ENCODE measurements around the gene GGT1.
"Not testable (repeated sequence)": the region's sequence is repeated elsewhere in the genome, so short reads cannot be mapped to it uniquely, and the experiment has no call there.

GGT1 gene

DNA sequence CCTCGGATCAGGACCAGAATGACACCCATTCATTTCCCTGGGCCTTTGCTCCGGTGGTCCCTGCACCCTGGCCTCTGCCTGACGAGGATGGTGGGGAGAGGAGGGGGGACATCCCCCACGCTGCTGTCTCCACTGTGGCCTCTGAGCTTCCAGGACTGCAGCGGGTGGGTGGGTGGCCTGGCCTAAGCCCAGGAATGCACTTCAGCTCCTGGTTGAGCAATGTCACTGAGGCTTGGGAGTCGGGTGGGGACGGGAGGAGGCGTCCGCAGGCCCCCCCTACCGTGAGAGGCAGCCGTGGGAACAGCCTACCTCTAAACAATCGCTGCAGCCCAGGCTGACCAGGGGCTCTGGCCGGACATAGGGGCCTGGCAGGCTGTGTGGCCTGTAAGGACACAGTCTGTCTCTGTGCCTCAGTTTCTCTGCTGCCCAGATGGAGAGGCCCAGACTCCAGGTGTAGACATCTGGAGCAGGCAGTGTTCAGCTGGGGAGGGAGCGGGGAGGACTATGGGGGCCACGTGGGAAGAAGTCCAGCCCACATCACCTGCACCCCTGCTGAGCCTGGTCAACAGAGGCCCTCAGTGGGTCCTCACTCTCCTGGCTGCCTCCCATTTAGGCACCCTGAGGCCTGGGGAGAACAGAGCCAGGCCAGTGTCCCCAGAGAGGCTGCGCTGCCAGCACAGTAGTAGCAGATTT is 28.6 kb downstream of the GGT1 start:
- not testable (repeated sequence) for H3K27ac ChIP-seq; DNase-seq (ENCODE audit: low read depth, low spot score)

DNA sequence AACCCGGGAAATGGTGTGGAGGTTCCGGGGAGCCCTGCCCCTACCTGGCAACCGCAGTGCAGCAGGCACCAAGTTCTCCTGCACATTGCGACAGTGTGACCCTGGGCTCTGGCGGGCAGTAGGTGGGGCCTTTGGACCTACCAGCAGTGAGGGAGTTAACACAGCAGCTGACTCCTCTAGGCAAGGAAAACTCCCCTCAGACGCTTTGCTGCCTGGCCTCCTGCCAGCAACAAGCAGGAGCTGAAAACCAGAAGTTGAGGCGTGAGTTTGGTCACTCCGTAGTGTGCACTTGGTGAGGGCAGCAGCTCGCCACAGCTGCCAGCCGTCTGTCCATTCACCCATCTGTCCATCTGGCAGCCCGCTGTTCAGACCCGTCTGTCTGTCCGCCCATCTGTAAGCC is 29.6 kb downstream of the GGT1 start:
- not testable (repeated sequence) for H3K27ac ChIP-seq; DNase-seq (ENCODE audit: low read depth, low spot score)

DNA sequence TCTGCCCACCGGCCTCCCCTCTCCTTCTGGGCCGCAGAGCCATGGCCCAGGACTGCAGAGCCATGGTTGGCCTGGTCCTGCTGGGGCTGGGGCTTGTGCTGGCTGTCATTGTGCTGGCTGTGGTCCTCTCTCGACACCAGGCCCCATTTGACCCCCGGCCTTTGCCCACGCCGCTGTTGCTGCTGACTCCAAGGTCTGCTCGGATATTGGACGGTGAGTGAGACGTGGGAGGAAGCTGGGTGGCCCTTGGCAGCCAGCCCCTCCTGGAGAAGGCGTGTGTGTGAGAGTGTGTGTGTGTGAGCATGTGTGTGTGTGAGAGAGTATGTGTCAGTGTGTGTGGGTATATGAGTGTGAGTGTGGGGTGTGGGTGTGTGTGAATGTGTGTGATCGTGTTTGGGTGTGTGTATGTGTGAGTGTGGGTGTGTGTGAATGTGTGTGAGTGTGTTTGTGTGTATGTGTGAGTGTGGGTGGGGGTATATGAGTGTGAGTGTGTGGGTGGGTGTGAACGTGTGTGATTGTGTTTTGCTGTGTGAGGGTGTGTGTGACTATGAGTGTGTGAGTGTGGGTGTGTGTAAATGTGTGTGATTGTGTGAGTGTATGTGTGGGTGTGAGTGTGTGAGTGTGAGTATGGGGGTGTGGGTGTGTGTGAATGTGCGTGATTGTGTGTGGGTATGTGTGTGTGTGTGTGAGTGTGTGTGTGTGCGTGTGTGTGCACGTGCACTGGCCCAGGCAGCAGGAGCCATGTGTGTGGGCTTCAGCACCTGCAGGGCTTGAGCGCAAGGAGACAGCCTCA is 30.4 kb downstream of the GGT1 start:
- not testable (repeated sequence) for H3K27ac ChIP-seq

DNA sequence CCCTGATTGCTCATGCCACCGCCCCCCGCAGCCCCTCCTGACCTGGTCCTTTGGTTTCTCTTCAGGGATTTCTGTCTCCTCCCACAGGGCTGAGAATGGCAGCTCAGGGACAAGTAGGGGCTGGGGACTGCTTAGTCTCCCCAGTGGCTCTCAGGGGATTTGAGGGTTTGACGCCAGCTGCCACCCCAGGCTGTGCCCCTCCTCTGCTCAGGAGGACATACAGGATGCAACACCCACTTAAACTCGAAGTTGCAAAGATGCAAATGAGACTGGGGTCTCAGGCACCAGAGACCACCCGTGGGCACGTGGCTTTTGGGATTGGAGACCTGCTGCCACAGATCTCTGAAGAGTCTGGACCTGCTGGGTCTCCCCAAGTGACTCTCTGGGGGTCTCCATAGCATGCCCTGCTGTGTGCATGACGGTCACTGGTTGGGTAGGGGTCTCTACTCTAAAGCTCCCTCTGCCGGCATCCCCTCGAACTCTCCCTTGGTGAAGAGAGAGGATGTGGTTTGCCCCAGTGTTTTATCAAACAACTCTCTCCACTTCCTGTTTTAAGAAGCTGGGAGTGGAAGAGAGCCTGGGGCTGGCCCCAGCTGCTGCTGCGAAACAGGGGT is 31.9 kb downstream of the GGT1 start:
- not testable (repeated sequence) for DNase-seq (ENCODE audit: low read depth, low spot score); H3K27ac ChIP-seq

More for the DNA sequence above, 30.4 kb downstream of the GGT1 start:
- DNase-seq (ENCODE audit: low read depth, low spot score), result not testable (repeated sequence)

DNA sequence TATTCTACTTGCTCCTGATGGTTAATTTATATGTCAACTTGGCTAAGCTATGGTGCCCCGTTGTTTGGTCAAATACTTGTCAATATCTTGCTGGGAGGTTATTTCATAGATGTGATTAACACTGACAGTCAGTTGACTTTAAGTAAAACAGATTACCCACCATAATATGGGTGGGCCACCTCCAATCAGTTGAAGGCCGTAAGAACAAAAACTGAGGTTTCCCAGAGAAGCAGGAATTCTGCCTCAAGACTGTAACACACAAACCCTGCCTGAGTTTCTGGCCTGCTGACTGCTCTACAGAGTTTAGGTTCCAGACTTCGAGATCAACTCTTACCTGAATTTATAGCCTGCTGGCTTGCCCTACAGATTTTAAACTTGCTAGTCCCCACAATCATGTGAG is 33.5 kb downstream of the GGT1 start:
- not testable (repeated sequence) for H3K27ac ChIP-seq; DNase-seq (ENCODE audit: low read depth, low spot score)

DNA sequence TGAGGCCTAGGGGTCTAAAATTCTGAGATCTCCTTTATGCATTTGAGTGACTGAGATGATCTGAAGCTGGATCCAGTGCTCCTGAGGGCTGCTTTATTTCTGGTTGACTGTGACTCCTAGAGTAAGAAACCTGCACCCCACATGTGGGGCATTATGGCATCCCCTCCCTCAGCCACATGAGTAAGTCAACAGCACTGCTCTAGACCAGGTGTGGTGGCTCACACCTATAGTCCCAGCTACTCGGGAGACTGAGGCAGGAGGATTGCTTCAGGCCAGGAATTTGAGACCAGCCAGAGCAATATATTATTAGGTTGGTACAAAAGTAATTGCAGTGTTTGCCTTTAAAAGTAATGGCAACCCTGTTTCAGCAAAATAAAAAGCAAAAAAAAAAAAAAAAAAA is 39.3 kb downstream of the GGT1 start:
- not testable (repeated sequence) for DNase-seq (ENCODE audit: low read depth, low spot score); H3K27ac ChIP-seq

DNA sequence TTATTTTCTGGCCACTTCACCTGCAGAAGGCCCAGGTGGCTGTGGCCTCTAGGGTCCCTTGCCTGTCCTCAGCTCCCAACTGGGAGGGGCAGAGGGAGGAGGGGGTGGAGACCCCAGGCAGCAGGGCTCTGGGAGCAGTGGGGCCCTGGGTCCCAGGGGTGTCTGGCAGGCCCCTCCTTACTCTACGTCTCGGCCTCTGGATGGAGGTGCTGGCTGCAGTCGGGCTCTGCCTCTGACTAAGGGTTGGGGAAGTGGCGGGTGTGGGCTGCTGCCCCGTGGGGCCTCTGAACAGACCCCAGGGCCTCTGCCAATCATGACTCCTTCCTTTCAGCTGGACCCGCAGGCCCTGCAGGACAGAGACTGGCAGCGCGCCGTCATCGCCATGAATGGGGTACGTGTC is 41.4 kb downstream of the GGT1 start:
- not testable (repeated sequence) for DNase-seq (ENCODE audit: low read depth, low spot score); H3K27ac ChIP-seq

DNA sequence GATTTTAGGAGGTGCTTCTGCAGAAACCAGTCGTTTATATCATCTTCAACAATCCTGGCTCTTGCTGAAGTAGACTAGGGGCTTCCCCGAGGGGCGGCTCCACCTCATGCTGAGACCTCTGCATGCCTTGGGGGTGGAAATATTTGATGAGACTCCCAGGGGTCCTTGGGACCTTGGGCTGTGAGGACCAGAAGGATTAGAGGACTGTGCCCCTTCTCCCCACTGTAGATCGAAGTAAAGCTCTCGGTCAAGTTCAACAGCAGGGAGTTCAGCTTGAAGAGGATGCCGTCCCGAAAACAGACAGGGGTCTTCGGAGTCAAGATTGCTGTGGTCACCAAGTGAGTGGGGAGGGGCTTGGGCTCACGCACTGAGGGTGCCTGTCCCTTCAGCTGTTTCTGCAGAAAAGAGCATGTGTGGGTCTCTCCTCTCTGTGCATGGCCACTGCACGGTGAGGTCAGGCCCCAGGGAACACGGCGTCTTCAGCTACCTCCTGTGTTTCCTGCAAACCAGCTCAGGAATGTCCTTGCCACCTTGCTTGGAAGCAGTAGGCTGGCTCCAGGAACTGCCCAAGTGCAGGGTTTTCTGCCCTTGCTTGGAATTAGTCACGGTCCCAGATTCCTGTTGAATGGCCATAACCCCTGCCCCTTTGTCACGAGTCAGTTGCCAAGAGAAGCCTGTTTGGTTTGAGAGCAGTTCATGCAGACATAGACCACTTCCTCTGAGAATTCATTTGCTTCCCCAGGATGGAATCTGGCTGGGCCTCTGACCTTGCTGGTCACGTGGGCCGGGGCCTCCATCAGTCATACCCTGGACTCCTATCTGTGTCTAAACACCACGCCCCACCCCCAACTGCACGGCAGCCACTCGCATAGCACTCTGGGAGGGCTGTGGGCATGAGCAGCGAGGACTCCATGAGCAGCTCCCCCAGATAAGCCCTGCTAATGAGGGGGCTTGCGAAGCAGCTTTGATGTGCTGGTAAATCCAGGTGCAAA is 42.7 kb downstream of the GGT1 start:
- not testable (repeated sequence) for H3K27ac ChIP-seq; DNase-seq (ENCODE audit: low read depth, low spot score)

DNA sequence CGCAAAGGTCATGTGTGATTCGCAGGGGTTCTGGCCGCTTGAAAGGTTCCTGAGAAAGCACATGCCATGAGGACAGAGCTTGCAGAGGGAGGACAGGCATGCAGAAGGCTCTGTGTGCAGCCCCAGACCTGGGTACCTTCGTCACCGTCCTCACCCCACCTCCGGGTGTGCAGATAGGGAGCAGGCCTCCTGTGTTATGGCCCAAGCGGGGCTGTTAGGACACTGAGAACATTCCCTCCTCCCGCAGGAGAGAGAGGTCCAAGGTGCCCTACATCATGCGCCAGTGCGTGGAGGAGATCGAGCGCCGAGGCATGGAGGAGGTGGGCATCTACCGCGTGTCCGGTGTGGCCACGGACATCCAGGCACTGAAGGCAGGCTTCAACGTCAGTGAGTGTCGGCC is 43.8 kb downstream of the GGT1 start:
- not testable (repeated sequence) for H3K27ac ChIP-seq; DNase-seq (ENCODE audit: low read depth, low spot score)

DNA sequence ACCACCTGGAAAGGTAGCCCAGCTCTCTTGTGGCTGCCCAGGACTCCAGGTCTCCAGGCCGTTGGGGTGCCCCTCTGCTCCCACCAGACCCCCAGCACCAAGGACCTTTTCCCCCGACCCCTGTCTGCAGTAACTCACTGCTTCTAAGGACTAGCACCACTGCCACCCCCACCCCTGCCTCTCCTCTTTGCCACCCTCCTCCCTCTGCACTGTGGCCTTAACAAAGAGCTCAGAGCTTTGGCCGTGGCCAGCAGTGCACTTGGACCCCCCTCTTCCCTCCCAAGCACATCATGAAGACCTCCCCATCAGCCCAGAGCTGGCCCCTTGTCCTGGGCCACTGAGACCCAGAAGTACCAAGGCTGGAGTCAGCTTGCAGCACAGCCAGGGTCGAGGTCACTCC is 46.4 kb downstream of the GGT1 start:
- H3K27ac ChIP-seq; DNase-seq (ENCODE audit: low read depth, low spot score): not testable (repeated sequence)

DNA sequence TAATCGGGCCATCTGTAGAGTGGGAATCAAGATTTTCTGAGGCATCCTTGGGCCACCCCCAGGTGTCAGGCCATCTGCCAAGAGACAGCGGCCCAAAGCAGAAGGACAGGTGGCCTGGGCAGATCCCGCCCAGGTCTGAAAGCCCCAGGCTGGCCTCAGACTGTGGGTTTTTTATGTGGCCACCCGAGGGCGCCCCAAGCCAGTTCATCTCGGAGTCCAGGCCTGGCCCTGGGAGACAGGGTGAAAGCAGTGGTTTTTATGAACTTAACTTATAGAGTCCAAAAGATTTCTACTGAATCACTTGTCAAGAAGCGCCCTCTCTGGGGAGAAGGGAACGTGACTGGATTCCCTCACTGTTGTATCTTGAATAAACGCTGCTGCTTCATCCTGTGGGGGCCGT is 47.9 kb downstream of the GGT1 start:
- not testable (repeated sequence) for DNase-seq (ENCODE audit: low read depth, low spot score); H3K27ac ChIP-seq

DNA sequence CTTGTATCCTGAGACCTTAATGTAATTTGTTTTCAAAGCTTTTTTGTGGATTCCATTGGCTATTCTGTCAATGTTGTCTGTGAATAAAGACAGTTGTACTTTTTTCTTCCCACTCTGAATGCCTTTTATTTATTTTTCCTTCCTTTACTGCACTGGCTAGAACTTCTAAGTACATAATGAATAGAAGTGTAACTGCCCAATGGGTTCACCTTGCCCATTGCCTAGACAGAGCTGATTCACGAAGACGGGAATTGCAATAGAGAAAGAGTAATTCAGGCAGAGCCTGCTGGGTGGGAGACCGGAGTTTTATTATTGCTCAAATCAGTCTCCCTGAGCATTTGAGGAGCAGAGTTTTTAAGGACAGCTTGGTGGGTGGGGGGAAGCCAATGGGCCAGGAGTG is 62.4 kb downstream of the GGT1 start:
- DNase-seq (ENCODE audit: low read depth, low spot score), result not testable (repeated sequence)

DNA sequence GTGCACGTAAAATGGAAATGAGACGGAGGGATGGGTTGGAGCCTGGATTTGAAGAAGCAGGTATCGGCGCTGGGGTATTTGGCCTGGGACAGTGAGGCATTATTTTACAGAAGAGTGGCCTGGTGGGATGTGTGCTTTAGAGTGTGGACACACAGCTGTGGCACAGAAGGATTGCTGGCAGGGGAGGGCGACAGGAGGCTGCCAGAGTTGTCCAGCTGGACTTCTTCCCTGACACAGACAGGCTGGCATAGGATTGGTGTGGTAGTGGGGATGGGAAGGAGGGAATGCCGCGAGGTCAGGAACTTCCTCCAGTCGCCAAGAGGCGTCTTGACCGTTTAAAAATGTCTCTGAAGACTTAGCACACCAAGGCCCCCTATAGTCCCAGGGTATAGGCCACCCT is 64.9 kb downstream of the GGT1 start:
- not testable (repeated sequence) for DNase-seq (ENCODE audit: low read depth, low spot score); H3K27ac ChIP-seq

More for the DNA sequence above, 62.4 kb downstream of the GGT1 start:
- not testable (repeated sequence) for H3K27ac ChIP-seq

DNA sequence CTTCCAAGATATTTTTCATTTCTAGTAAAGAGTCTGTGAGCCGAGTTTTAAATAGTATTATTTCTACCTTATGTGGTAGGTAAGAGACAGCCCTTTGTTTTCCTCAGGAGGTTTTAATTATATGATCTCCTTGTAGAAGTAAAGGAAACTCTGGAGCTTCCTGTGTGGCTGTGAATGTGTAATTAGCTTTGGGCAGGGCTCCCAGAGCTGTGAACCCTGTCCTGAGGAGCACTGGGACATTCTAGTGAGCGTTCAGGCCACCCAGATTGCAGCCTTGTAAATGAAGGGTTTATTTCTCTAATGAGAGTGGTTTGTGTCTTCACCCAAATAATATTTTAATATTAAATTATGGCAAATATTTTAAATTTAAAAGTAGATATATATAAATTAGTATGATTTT is 69.5 kb downstream of the GGT1 start:
- H3K27ac ChIP-seq, result not testable (repeated sequence)

More for the DNA sequence above, 69.5 kb downstream of the GGT1 start:
- DNase-seq (ENCODE audit: low read depth, low spot score), result not testable (repeated sequence)
